IMR-90 (cell line): ENCODE measurements around the gene ANKRD63. TPM values are rescaled to one million over a fixed set of nuclear protein-coding genes. Genes with fewer than 3 reads are reported as not detected.

ENCODE experiments used
- ATAC-seq: fragments of 200-7000 bp; cut with Tn5 transposase; 2 replicates; pipeline ENCODE4 v1.9.1; 2020; ENCODE audit warnings: low read depth, mild to moderate bottlenecking, moderate library complexity
- BruUV-seq: library from RNA; stranded (reverse); fragments of 400-500 nt; replicated peaks from 2 replicates; lab custom pipeline; 2021; lab: Mats Ljungman, UMichigan
- CTCF ChIA-PET: fragments of 300-600 bp; formaldehyde crosslinking; extraction: SDS; loops from one replicate; lab custom pipeline; 2021; ENCODE audit warnings: antibody characterized with exemption; lab: Yijun Ruan, JAX
- POLR2A ChIA-PET: fragments of 300-600 bp; sonication (Branson Sonifier 250); formaldehyde crosslinking; loops from one replicate; lab custom pipeline; 2022; ENCODE audit warnings: antibody characterized with exemption; ENCODE audit not compliant: unreplicated experiment; lab: Charles Lee
- DNase-seq: peaks from one replicate; pipeline ENCODE4 v3.0.0; 2013
- H2AFZ ChIP-seq: replicated peaks from 2 replicates; pipeline ENCODE3; 2013; ENCODE audit warnings: low read length, mild to moderate bottlenecking; ENCODE audit not compliant: poor library complexity
- H2AK5ac ChIP-seq: 2 replicates; pipeline ENCODE4 v1.6.1; 2013; ENCODE audit warnings: low read depth, low read length, inconsistent platforms
- H2AK9ac ChIP-seq: replicated peaks from 2 replicates; pipeline ENCODE3; 2013; ENCODE audit warnings: mild to moderate bottlenecking, low read depth, low read length, moderate library complexity; ENCODE audit not compliant: poor library complexity
- H2BK120ac ChIP-seq: 2 replicates; pipeline ENCODE4 v1.6.1; 2013; ENCODE audit warnings: low read depth, low read length, inconsistent platforms
- H2BK15ac ChIP-seq: 3 replicates; pipeline ENCODE4 v1.6.1; 2013; ENCODE audit warnings: low read depth, low read length, inconsistent platforms
- H2BK20ac ChIP-seq: 2 replicates; pipeline ENCODE4 v1.6.1; 2013; ENCODE audit warnings: low read depth, mild to moderate bottlenecking, inconsistent platforms, low read length, moderate library complexity
- H2BK5ac ChIP-seq: 2 replicates; pipeline ENCODE4 v1.6.1; 2013; ENCODE audit warnings: mild to moderate bottlenecking, low read depth, low read length, inconsistent platforms; ENCODE audit not compliant: poor library complexity, severe bottlenecking
- H3K14ac ChIP-seq: replicated peaks from 2 replicates; pipeline ENCODE4 v1.6.1; 2013; ENCODE audit warnings: low read depth, low read length, inconsistent platforms
- H3K18ac ChIP-seq: 2 replicates; pipeline ENCODE4 v1.6.1; 2013; ENCODE audit warnings: low read depth, low read length, control low read depth
- H3K23ac ChIP-seq: 2 replicates; pipeline ENCODE4 v1.6.1; 2013; ENCODE audit warnings: low read depth, low read length, inconsistent platforms
- H3K27ac ChIP-seq: 2 replicates; pipeline ENCODE4 v1.5.1; 2013; ENCODE audit warnings: mild to moderate bottlenecking, control low read depth, low read length; ENCODE audit not compliant: insufficient read depth
- H3K27me3 ChIP-seq: 2 replicates; pipeline ENCODE4 v1.6.1; 2013; ENCODE audit warnings: low read length; ENCODE audit not compliant: control insufficient read depth, insufficient read depth
- H3K36me3 ChIP-seq: 2 replicates; pipeline ENCODE4 v1.6.1; 2013; ENCODE audit warnings: low read length, mixed read lengths; ENCODE audit not compliant: control insufficient read depth, insufficient read depth
- H3K4ac ChIP-seq: 2 replicates; pipeline ENCODE4 v1.6.1; 2013; ENCODE audit warnings: low read depth, low read length, inconsistent platforms
- H3K4me1 ChIP-seq: 2 replicates; pipeline ENCODE4 v1.6.1; 2013; ENCODE audit warnings: low read length, mixed read lengths; ENCODE audit not compliant: control insufficient read depth, insufficient read depth
- H3K4me2 ChIP-seq: 2 replicates; pipeline ENCODE4 v1.6.1; 2013; ENCODE audit warnings: low read depth, mild to moderate bottlenecking, control low read depth, low read length, moderate library complexity
- H3K4me3 ChIP-seq: 2 replicates; pipeline ENCODE4 v1.5.1; 2013; ENCODE audit warnings: low read depth, mild to moderate bottlenecking, control low read depth, low read length, moderate library complexity; ENCODE audit not compliant: insufficient read depth
- H3K56ac ChIP-seq: 2 replicates; pipeline ENCODE4 v1.6.1; 2013; ENCODE audit warnings: low read length, inconsistent platforms; ENCODE audit not compliant: insufficient read depth; ENCODE audit errors: extremely low read depth
- H3K79me1 ChIP-seq, 2 experiments: 2 replicates each; pipeline ENCODE4 v1.6.1; 2013; ENCODE audit warnings: low read length in 2 of 2, inconsistent platforms in 1 of 2, low read depth in 1 of 2
- H3K9ac ChIP-seq: 2 replicates; pipeline ENCODE4 v1.6.1; 2013; ENCODE audit warnings: low read depth, low read length, control low read depth
- H3K9me1 ChIP-seq: 2 replicates; pipeline ENCODE4 v1.6.1; 2013; ENCODE audit warnings: low read length, inconsistent platforms; ENCODE audit not compliant: insufficient read depth
- H3K9me3 ChIP-seq: 2 replicates; pipeline ENCODE4 v1.6.1; 2013; ENCODE audit warnings: low read length; ENCODE audit not compliant: control insufficient read depth, insufficient read depth
- H4K20me1 ChIP-seq: 2 replicates; pipeline ENCODE4 v1.6.1; 2013; ENCODE audit warnings: low read length, inconsistent platforms; ENCODE audit not compliant: insufficient read depth
- H4K5ac ChIP-seq: 2 replicates; pipeline ENCODE4 v1.6.1; 2013; ENCODE audit warnings: mild to moderate bottlenecking, low read depth, low read length, control low read depth
- H4K8ac ChIP-seq, 2 experiments: 2 replicates each; pipeline ENCODE4 v1.6.1; 2013; ENCODE audit warnings: low read depth in 2 of 2, low read length in 2 of 2, control low read depth in 1 of 2, inconsistent platforms in 1 of 2
- H4K91ac ChIP-seq: 2 replicates; pipeline ENCODE4 v1.6.1; 2013; ENCODE audit warnings: low read depth, low read length, inconsistent platforms; ENCODE audit not compliant: insufficient read depth
- CEBPB ChIP-seq: IDR thresholded peaks from 2 replicates; pipeline ENCODE4 v1.6.1; 2012; ENCODE audit warnings: low read depth, low read length, improper control_type of control experiment
- MXI1 ChIP-seq: IDR thresholded peaks from 2 replicates; pipeline ENCODE4 v1.6.1; 2012; ENCODE audit warnings: low read depth, mild to moderate bottlenecking, low read length, moderate library complexity, borderline replicate concordance
- RAD21 ChIP-seq: IDR thresholded peaks from 2 replicates; pipeline ENCODE4 v1.6.1; 2012; ENCODE audit warnings: low read length, improper control_type of control experiment
- RCOR1 ChIP-seq: IDR thresholded peaks from 2 replicates; pipeline ENCODE4 v1.6.1; 2012; ENCODE audit warnings: mild to moderate bottlenecking, low read length, improper control_type of control experiment; ENCODE audit not compliant: insufficient replicate concordance
- WGBS, 2 experiments: methylation state at CpG; one replicate each; pipeline versions ENCODE4 v1.1.5 to v1.1.7; 2013; ENCODE audit warnings: missing lambda C conversion rate in 2 of 2; ENCODE audit not compliant: insufficient read length in 1 of 2; ENCODE audit errors: extremely low coverage in 2 of 2; 5-methylcytosine and 5-hydroxymethylcytosine counted together
- dilution Hi-C: fragments of 300-500 bp; cut with HindIII; formaldehyde crosslinking; loops from one replicate; pipeline ENCODE4 v1.14.3; 2018; ENCODE audit warnings: low sequenced_read_pairs; ENCODE audit not compliant: unreplicated experiment
- in situ Hi-C: fragments of 300-500 bp; cut with MboI; formaldehyde crosslinking; loops from 3 replicates; pipeline ENCODE4 v1.14.3; 2019; ENCODE audit warnings: low sequenced_read_pairs, inconsistent platforms, mixed read lengths
- intact Hi-C: fragments of 100-400 bp; cut with micrococcal nuclease; formaldehyde crosslinking; loops from 2 replicates; pipeline ENCODE4 v1.10.0; 2022
- polyA plus RNA-seq, 3 experiments: library from polyadenylated mRNA; depleted of rRNA; stranded (reverse); fragments of >200 nt; gene quantifications; 2 replicates each; pipeline ENCODE4 v1.2.3, GENCODE V29; 2012; ENCODE audit warnings: low replicate concordance in 1 of 3
- total RNA-seq: library from RNA; depleted of rRNA; stranded (reverse); fragments of >200 nt; gene quantifications from 2 replicates; pipeline ENCODE4 v1.2.3, GENCODE V29; 2012

The ANKRD63 gene
- total and polyA plus RNA-seq, 2 of the 4 experiments (the other 2 are of a cell fraction), result not detected

GRCh38 chr15:40295297-40295696, 12.4 kb upstream of the ANKRD63 start:
- WGBS, 2 experiments, result 14% methylated on average over 1 of the region's 1 CpG; no CpG with 5 or more reads in 1 of the 2 experiments
- Histone ChIP-seq H3K27me3 (peaks cover 79% of the 10 kb centered on the region), H2AK5ac (no peak overlapping the region), H3K9ac (no peak overlapping the region), H3K18ac (no peak overlapping the region), H4K8ac (no peak overlapping the region), H3K9me1 (no peaks in the 10 kb centered on the region), H2AFZ (no peak overlapping the region), H3K56ac (no peak overlapping the region), H3K27ac (no peak overlapping the region), H3K4me3 (no peak overlapping the region), H2BK120ac (no peak overlapping the region), H3K79me1 (no peaks in the 10 kb centered on the region), H3K9me3 (peaks cover 4% of the 10 kb centered on the region), H2BK5ac (no peak overlapping the region), H3K36me3 (no peaks in the 10 kb centered on the region), H3K4ac (no peak overlapping the region), H2AK9ac (no peak overlapping the region), H4K5ac (no peak overlapping the region), H3K4me1 (no peaks in the 10 kb centered on the region), H2BK20ac (no peak overlapping the region), H2BK15ac (no peak overlapping the region), H3K23ac (no peak overlapping the region), H3K4me2 (no peak overlapping the region), H4K20me1 (no peaks in the 10 kb centered on the region), H4K91ac (no peak overlapping the region), H3K14ac (no peak overlapping the region)
- in situ Hi-C loops (no loop called here), intact Hi-C loops (no loop called here), dilution Hi-C loops (no loop called here)
- ChIA-PET POLR2A (no interaction called here), CTCF (no interaction called here)
- DNase-seq (no peak), ATAC-seq (no peak)
- TF ChIP-seq RAD21 (no peak), RCOR1 (no peak), CEBPB (no peak), MXI1 (no peak)
- BruUV-seq, result no TSS peak
